Measurements from ENCODE around the gene RNFT1. TPM values are rescaled to one million over a fixed set of nuclear protein-coding genes. Genes with fewer than 3 reads are reported as not detected.

Gene RNFT1
- total RNA-seq, 1 experiment from 2014 or later, result 18.1 TPM

GRCh38 chr17:59914274-59914854 lies 50.2 kb downstream of the RNFT1 start:
- ATAC-seq (peak; percentile 72), DNase-seq (peak; percentile 70)
- Histone ChIP-seq H3K36me3 (ENCODE audit: low read depth, low read length) (peaks cover 43% of the 10 kb centered on the region; the same call in 1 of the 2 replicates), H3K9me3 (ENCODE audit: low read length) (no peaks in the 10 kb centered on the region), H3F3A (ENCODE audit: low read length, unreplicated experiment) (peaks cover 8% of the 10 kb centered on the region), H3K9ac (ENCODE audit: low read length) (no peak overlapping the region), H2AFZ (ENCODE audit: low read length) (no peak overlapping the region), H3K27me3 (ENCODE audit: low read length) (no peaks in the 10 kb centered on the region), H3K9me2 (replicated peaks; ENCODE audit: low read length) (no peaks in the 10 kb centered on the region), H3K27ac (ENCODE audit: low read length) (no peak overlapping the region), H3K4me2 (ENCODE audit: low read length) (no peak overlapping the region), H3K4me1 (ENCODE audit: insufficient read depth, low read length) (no peaks in the 10 kb centered on the region), H3K79me2 (ENCODE audit: low read length) (peaks cover 13% of the 10 kb centered on the region), H4K20me1 (ENCODE audit: low read length) (no peaks in the 10 kb centered on the region), H3K4me3 (ENCODE audit: low read length) (no peak overlapping the region)
- BruUV-seq (replicated peaks), result no TSS peak
- POLR2A ChIA-PET (ENCODE audit: unreplicated experiment), result interaction anchor here (0.5 to 0.8 kb wide), 4 partner anchors 51 to 843 kb away, joined by 3 to 6 read pairs (median 4); no protein-coding TSS in a partner anchor
- CTCF ChIA-PET, result interaction anchor here (0.5 to 1.1 kb wide), 6 partner anchors 16 to 154 kb away, joined by 3 to 12 read pairs (median 6); partner anchors contain the start of genes RPS6KB1 and TUBD1
- TF ChIP-seq, protein P1, sequence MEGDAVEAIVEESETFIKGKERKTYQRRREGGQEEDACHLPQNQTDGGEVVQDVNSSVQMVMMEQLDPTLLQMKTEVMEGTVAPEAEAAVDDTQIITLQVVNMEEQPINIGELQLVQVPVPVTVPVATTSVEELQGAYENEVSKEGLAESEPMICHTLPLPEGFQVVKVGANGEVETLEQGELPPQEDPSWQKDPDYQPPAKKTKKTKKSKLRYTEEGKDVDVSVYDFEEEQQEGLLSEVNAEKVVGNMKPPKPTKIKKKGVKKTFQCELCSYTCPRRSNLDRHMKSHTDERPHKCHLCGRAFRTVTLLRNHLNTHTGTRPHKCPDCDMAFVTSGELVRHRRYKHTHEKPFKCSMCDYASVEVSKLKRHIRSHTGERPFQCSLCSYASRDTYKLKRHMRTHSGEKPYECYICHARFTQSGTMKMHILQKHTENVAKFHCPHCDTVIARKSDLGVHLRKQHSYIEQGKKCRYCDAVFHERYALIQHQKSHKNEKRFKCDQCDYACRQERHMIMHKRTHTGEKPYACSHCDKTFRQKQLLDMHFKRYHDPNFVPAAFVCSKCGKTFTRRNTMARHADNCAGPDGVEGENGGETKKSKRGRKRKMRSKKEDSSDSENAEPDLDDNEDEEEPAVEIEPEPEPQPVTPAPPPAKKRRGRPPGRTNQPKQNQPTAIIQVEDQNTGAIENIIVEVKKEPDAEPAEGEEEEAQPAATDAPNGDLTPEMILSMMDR (conservative IDR thresholded peaks at IDR 0.05; ENCODE audit: low read depth, low read length), result peak; percentile 77
- TF ChIP-seq EZH2 (IDR thresholded peaks at IDR 0.05; ENCODE audit: low read length, unreplicated experiment), result no peak
- intact Hi-C loops (cut with micrococcal nuclease), result loop anchor here (10.0 kb wide), 1 partner anchor 120 kb away; no protein-coding TSS in a partner anchor

DNA sequence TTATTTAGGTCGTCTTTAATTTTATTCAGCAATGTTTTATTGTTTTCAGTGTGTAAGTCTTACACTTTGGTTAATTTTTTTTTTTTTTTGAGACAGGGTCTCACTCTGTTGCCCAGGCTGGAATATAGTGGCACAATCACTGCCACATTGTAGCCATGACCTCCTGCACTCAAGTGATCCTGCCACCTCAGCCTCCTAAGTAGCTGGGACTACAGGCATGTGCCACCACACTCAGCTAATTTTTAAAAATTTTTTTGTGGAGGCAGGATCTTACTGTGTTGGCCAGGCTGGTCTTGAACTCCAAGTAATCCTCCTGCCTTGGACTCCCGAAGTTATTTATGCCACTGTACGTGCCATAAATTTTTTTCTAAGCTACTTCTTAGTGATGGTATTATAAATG lies 57.1 kb downstream of the RNFT1 start:
- H3F3A ChIP-seq (ENCODE audit: low read length, unreplicated experiment), result peaks cover 8% of the 10 kb centered on the region
- no peaks in the 10 kb centered on the region for H3K9me3 ChIP-seq (ENCODE audit: low read length)
- H3K79me2 ChIP-seq (ENCODE audit: low read length), result peaks cover 68% of the 10 kb centered on the region
- no TSS peak for BruUV-seq (replicated peaks)
- CTCF ChIA-PET, result no interaction called here
- H2AFZ ChIP-seq (ENCODE audit: low read length), result no peak overlapping the region
- POLR2A ChIA-PET (ENCODE audit: unreplicated experiment), result no interaction called here
- H3K27me3 ChIP-seq (ENCODE audit: low read length), result no peaks in the 10 kb centered on the region
- no peaks in the 10 kb centered on the region for H3K9me2 ChIP-seq (replicated peaks; ENCODE audit: low read length)
- no peak for ATAC-seq
- peaks cover 6% of the 10 kb centered on the region for H4K20me1 ChIP-seq (ENCODE audit: low read length)
- H3K36me3 ChIP-seq (ENCODE audit: low read depth, low read length), result peaks cover 10% of the 10 kb centered on the region; the same call in 1 of the 2 replicates
- intact Hi-C loops (cut with micrococcal nuclease), result no loop called here
- DNase-seq, result no peak
- H3K27ac ChIP-seq (ENCODE audit: low read length), result no peak overlapping the region
- no peak overlapping the region for H3K4me2 ChIP-seq (ENCODE audit: low read length)
- H3K4me1 ChIP-seq (ENCODE audit: insufficient read depth, low read length), result no peaks in the 10 kb centered on the region
- no peak overlapping the region for H3K9ac ChIP-seq (ENCODE audit: low read length)
- TF ChIP-seq, protein P1 (conservative IDR thresholded peaks at IDR 0.05; ENCODE audit: low read depth, low read length), result no peak
- TF ChIP-seq EZH2phosphoT487 (IDR thresholded peaks at IDR 0.05; ENCODE audit: borderline replicate concordance, low read length) (no peak), EZH2 (IDR thresholded peaks at IDR 0.05; ENCODE audit: low read length, unreplicated experiment) (no peak)
- no peak overlapping the region for H3K4me3 ChIP-seq (ENCODE audit: low read length)

GRCh38 chr17:59903455-59903854 lies 61.1 kb downstream of the RNFT1 start:
- H3K9me2 ChIP-seq (replicated peaks; ENCODE audit: low read length), result no peaks in the 10 kb centered on the region
- intact Hi-C loops (cut with micrococcal nuclease), result no loop called here
- H3K4me2 ChIP-seq (ENCODE audit: low read length), result no peak overlapping the region
- TF ChIP-seq, protein P1 (conservative IDR thresholded peaks at IDR 0.05; ENCODE audit: low read depth, low read length), result no peak
- no peak for TF ChIP-seq EZH2 (IDR thresholded peaks at IDR 0.05; ENCODE audit: low read length, unreplicated experiment)
- no peak for TF ChIP-seq EZH2phosphoT487 (IDR thresholded peaks at IDR 0.05; ENCODE audit: borderline replicate concordance, low read length)
- ATAC-seq (no peak), DNase-seq (no peak)
- H3K4me3 ChIP-seq (ENCODE audit: low read length), result no peak overlapping the region
- no peak overlapping the region for H3K27ac ChIP-seq (ENCODE audit: low read length)
- peaks cover 93% of the 10 kb centered on the region for H3K79me2 ChIP-seq (ENCODE audit: low read length)
- no peaks in the 10 kb centered on the region for H3K36me3 ChIP-seq (ENCODE audit: low read depth, low read length)
- no peaks in the 10 kb centered on the region for H3F3A ChIP-seq (ENCODE audit: low read length, unreplicated experiment)
- H3K9ac ChIP-seq (ENCODE audit: low read length), result no peak overlapping the region
- H3K9me3 ChIP-seq (ENCODE audit: low read length), result no peaks in the 10 kb centered on the region
- no TSS peak for BruUV-seq (replicated peaks)
- H3K4me1 ChIP-seq (ENCODE audit: insufficient read depth, low read length), result no peaks in the 10 kb centered on the region
- ChIA-PET CTCF (no interaction called here), POLR2A (ENCODE audit: unreplicated experiment) (no interaction called here)
- H3K27me3 ChIP-seq (ENCODE audit: low read length), result no peaks in the 10 kb centered on the region
- H2AFZ ChIP-seq (ENCODE audit: low read length), result no peak overlapping the region
- H4K20me1 ChIP-seq (ENCODE audit: low read length), result peaks cover 6% of the 10 kb centered on the region
